ENCODE data around the gene RFFL. TPM values are rescaled to one million over a fixed set of nuclear protein-coding genes. Genes with fewer than 3 reads are reported as not detected.
"Not testable (repeated sequence)": the region's sequence is repeated elsewhere in the genome, so short reads cannot be mapped to it uniquely, and the experiment has no call there.

RFFL gene
- total RNA-seq, 1 donor from 2014 or later = 45.4 TPM

GRCh38 chr17:35048685-35049379 lies 14.7 kb downstream of the RFFL start:
- no peak for DNase-seq (ENCODE audit: low spot score)

- DNase-seq (ENCODE audit: low spot score) = no peak
These were observed 16.7 kb downstream of the RFFL start for GRCh38 chr17:35046740-35047283.

DNA sequence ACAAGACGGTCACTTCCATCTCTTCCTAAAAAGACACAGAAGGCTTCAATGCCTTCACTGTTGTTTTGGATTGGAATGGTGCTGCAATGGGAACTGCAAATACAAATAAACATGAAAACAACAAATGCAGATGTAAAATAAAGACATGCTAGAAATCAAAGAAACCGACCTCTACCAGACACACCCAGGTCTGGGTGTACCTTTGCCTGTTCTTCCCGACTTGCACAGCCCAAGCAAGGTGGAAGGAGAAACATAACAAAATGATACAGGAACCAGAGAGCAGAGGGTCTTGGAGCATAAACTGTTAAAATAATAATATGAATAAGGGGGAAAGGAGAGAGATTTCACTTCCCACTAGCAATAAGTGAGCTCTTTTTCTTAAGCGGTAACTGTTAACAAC lies 17.3 kb downstream of the RFFL start:
- no peak for DNase-seq (ENCODE audit: low spot score)

- not testable (repeated sequence) for DNase-seq (ENCODE audit: low spot score)
These were observed 18.0 kb downstream of the RFFL start for GRCh38 chr17:35045458-35045979.

GRCh38 chr17:35044181-35044580 lies 19.3 kb downstream of the RFFL start:
- DNase-seq (ENCODE audit: low spot score) = no peak

DNA sequence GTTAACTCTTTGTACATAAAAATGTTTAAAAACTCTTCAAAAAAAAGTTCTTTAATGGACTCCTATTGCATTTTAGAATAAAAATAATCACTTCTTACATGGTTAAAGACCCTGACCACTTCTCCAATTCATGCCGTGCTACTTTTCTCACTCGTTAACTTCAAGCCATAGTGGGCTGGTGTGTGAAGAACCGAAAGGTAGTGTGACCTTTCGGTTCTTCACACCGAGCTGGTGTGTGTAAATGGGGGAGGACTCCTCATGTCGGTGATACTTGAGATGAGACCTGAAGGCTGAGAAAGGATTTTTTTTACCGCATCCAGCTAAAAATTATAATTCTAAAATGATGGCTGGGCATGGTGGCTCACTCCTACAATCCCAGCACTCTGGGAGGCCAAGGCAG lies 22.1 kb downstream of the RFFL start:
- no peak for DNase-seq (ENCODE audit: low spot score)

GRCh38 chr17:35038453-35038852 lies 25.1 kb downstream of the RFFL start:
- DNase-seq (ENCODE audit: low spot score) = no peak

DNA sequence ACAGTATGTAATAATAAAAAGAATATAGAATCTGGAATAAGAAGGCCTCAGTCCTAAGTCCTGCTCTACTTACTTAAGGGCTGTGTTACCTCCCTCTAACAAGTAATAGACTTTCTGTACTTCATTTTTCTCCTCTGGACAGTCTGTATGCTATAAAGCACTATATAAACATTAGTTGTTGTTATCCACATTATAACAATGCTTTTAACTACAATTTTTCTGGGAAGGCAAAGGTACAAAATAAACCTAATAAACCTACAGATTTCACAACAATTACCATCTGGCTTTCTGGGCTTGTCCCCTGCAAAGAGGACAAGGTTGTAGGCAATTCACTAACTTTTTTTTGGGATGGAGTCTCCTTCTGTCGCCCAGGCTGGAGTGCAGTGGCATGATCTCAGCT lies 32.7 kb downstream of the RFFL start:
- no peak for DNase-seq (ENCODE audit: low spot score)

- DNase-seq (ENCODE audit: low spot score) = no peak
These were observed 34.8 kb downstream of the RFFL start for GRCh38 chr17:35028531-35029262.

DNA sequence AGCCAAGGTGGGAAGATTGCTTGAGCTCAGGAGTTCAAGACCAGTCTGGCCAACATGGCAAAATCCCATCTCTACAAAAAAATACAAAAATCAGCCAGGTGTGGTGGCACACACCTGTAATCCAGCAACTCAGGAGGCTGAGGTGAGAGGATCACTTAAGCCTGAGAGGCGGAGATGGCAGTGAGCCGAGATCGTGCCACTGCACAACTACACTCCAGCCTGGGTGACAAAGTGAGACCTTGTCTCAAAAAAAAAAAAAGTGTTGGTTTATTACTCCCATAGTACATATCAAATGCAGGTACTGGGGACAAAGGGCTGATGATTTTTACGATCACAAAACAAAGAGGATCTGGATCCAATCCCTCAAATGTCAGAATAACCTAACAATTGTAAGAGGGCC lies 35.4 kb downstream of the RFFL start:
- not testable (repeated sequence) for DNase-seq (ENCODE audit: low spot score)

DNA sequence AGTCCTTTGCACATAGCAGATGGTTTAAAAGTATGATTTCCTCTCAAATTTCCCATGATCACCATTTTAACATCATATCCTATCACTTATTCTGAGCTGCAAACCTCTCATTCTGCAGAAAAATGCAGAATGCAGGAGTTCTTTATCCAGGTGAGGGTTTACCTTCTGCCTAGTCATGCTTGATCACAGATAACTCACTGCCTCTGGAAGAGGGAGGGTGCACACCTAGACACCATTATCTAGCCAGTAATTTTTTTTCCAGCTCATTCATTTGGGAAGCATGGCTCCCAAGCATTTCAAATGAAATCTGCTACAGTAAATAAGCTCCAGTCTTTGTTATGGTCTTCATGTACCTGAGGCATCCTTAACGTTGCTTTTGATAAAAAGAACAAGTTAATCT lies 38.0 kb downstream of the RFFL start:
- DNase-seq (ENCODE audit: low spot score) = no peak

DNA sequence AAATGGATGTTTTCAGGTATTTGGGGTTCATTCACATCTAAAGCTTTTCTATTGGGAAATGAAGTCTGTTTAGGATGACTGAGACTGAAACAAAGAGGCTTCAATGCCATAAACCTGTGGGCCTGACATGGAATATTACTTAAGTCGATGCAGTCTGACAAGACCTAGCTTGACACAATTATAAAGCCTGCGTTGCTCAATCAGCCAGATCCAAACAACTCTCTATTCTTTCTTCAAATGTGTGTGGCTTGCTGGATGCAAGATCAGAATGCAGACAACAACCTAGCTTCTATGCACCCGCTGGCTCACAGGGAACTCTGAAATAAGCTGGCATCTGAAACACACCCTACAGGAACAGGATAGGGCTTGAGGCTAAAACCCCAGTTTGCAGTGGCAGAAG lies 40.0 kb downstream of the RFFL start:
- DNase-seq (ENCODE audit: low spot score) = no peak

DNA sequence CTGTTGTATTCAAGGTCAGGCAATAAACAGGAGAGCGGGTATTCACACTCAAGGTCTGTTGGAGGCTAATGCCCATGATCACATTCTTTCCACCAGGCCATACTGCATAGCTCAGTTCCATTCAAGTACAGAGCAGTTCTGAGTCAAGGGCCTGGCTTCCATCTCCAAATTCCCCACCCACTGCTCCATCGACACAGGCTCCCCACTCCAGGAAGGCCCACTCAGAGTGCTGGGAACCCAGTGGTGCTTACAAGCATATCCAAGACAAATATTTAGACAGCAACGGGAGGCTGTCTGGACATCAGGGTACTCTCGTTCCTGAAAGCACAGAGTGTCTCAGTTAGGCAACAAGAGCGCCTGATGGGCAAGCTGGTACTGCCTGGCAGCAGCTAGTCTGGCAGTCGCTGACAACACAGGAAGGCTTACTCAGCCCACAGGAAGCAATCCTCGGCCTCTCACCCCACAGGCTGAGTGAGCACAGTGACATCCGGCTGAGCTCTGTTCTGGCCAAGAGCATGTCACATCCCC lies 40.9 kb downstream of the RFFL start:
- peak; percentile 78 for DNase-seq (ENCODE audit: low spot score)

- DNase-seq (ENCODE audit: low spot score) = no peak
These were observed 41.8 kb downstream of the RFFL start for GRCh38 chr17:35021520-35022380.

DNA sequence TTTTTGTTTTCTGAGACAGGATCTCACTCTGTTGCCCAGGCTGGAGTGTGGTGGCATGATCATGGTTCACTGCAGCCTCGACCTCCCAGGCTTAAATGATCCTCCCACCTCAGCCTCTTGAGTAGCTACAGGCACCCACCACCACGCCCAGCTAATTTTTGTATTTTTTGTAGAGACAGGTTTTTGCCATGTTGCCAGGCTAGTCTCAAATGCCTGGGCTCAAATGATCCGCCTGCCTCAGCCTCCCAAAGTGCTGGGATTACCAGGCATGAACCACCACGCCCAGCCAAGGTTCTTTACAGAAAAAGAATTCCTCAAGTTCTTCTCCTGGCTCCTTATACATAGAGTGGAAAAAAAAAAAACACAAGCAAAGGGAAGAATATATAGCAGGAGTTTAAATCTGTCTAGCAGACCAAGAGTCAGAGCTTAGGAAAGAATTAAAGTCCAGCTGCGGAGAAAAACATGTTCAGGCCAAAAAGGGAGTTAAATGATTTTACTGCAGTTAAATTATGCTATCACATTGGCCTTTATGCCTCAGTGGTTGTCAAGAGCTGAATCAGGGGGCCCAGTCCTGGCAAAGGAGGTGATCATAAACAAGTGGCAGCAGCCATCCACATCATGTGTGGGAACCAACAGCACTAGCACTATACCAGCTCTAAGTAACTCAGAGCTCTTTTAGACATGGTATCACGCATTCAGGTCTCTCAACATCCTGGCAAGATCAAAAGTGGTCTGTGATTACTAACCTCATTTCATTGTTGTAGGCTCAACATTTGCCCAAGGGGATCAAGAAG lies 43.9 kb downstream of the RFFL start:
- no peak for DNase-seq (ENCODE audit: low spot score)

- no peak for DNase-seq (ENCODE audit: low spot score)
These were observed 44.7 kb downstream of the RFFL start for GRCh38 chr17:35018814-35019213.

GRCh38 chr17:35017021-35017420 lies 46.5 kb downstream of the RFFL start:
- no peak for DNase-seq (ENCODE audit: low spot score)

DNA sequence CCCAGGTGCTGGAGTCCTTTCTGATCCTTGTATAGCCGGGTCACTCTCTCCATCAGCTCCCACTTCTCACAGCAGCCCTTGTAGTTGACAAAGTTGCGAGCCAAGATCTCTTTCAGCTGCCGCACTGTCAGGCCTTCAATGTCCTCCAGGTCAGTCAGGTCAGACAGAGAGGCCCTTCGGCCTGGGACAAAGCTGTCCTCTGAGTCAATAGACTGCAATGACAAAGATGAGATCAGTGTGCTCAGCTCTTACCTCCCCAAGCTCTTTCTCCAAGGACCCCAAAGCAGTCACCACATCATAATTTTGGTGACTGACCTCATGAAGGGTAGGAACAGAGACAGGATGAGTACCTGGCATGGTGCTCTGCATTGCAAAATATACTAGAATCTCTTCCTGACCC lies 47.1 kb downstream of the RFFL start:
- DNase-seq (ENCODE audit: low spot score) = no peak

DNA sequence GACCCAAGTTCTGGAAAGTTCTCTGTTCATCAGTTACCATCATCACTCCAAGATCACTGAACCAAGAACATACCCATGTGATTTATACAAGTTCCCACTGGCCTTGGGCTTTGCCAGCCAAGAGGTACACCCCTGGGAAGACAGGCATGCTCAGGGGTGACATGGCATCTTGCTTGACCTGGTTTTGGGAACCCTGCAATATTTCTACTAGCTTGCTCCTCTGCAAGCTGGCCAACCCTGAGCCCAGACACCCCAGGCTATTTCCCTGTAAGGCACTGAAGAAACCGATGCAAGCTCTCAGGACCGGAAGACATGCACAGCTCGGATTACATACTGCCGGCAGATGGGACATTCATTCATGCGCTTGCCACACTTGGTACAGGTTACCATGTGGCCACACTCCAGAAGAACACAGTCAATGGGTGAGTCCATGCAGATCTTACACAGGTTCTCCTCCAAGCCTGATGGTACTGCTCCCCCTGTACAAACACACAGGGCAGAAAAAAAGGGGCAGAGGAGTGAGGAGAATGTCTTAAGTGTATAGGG lies 51.8 kb downstream of the RFFL start:
- no peak for DNase-seq (ENCODE audit: low spot score)

GRCh38 chr17:35010093-35010492 lies 53.4 kb downstream of the RFFL start:
- no peak for DNase-seq (ENCODE audit: low spot score)

- DNase-seq (ENCODE audit: low spot score) = no peak
These were observed 56.5 kb downstream of the RFFL start for GRCh38 chr17:35006961-35007360.

Measured in mucosa of gallbladder (tissue), 1 donor.